OCI-LY1 (cell line): ENCODE results near the gene MTIF3.

Source experiments
- H2AFZ ChIP-seq: fragments of 200-600 bp; sonication (generic), shearing (Covaris generic); 2 replicates; pipeline ENCODE4 v1.6.0; 2014; ENCODE audit warnings: antibody characterized with exemption, mild to moderate bottlenecking, low read length
- H3F3A ChIP-seq: fragments of 200-600 bp; sonication (generic), shearing (Covaris generic); 2 replicates; pipeline ENCODE4 v1.6.0; 2014; ENCODE audit warnings: mild to moderate bottlenecking, antibody characterized with exemption, low read length, moderate library complexity; ENCODE audit not compliant: insufficient read depth
- H3K27ac ChIP-seq: fragments of 200-600 bp; sonication (generic); 2 replicates; pipeline ENCODE4 v1.5.1; 2014; ENCODE audit warnings: low read length, mixed run types, mild to moderate bottlenecking, low read depth; ENCODE audit not compliant: poor library complexity, severe bottlenecking
- H3K27me3 ChIP-seq: fragments of 200-600 bp; sonication (generic); 2 replicates; pipeline ENCODE4 v1.6.0; 2014; ENCODE audit warnings: antibody characterized with exemption, mild to moderate bottlenecking, low read length, moderate library complexity; ENCODE audit not compliant: insufficient read depth
- H3K36me3 ChIP-seq: fragments of 200-600 bp; sonication (generic); 2 replicates; pipeline ENCODE4 v1.6.1; 2014; ENCODE audit warnings: mild to moderate bottlenecking, antibody characterized with exemption, low read length, moderate library complexity, mixed read lengths; ENCODE audit not compliant: insufficient read depth
- H3K4me1 ChIP-seq: fragments of 200-600 bp; sonication (generic); 2 replicates; pipeline ENCODE4 v1.5.1; 2014; ENCODE audit warnings: mild to moderate bottlenecking, low read length, moderate library complexity; ENCODE audit not compliant: insufficient read depth, severe bottlenecking
- H3K4me2 ChIP-seq: fragments of 200-600 bp; sonication (generic), shearing (Covaris generic); 2 replicates; pipeline ENCODE4 v1.6.1; 2014; ENCODE audit warnings: low read length
- H3K4me3 ChIP-seq: fragments of 200-600 bp; sonication (generic); 2 replicates; pipeline ENCODE4 v1.5.1; 2014; ENCODE audit warnings: low read length, low read depth, mild to moderate bottlenecking, mixed read lengths; ENCODE audit not compliant: poor library complexity, severe bottlenecking
- H3K79me2 ChIP-seq: fragments of 200-600 bp; shearing (Covaris generic); 2 replicates; pipeline ENCODE4 v1.6.1; 2016; ENCODE audit warnings: mixed run types, low read length, mixed read lengths; ENCODE audit not compliant: insufficient read depth
- H3K9ac ChIP-seq: fragments of 200-600 bp; sonication (generic), shearing (Covaris generic); 2 replicates; pipeline ENCODE4 v1.6.1; 2014; ENCODE audit warnings: mild to moderate bottlenecking, low read length, mixed read lengths
- H3K9me2 ChIP-seq: fragments of 200-600 bp; sonication (generic), shearing (Covaris generic); 2 replicates; pipeline ENCODE4 v1.6.1; 2014; ENCODE audit warnings: low read depth, mild to moderate bottlenecking, low read length, mixed read lengths
- H3K9me3 ChIP-seq: fragments of 200-600 bp; shearing (Covaris generic); 2 replicates; pipeline ENCODE4 v1.6.1; 2014; ENCODE audit warnings: low read length, mixed read lengths
- H4K20me1 ChIP-seq: fragments of 200-600 bp; sonication (generic), shearing (Covaris generic); 2 replicates; pipeline ENCODE4 v1.6.0; 2016; ENCODE audit warnings: mild to moderate bottlenecking, low read length; ENCODE audit not compliant: insufficient read depth
- CTCF ChIP-seq: fragments of 200-600 bp; sonication (generic), shearing (Covaris generic); IDR thresholded peaks from 2 replicates; pipeline ENCODE4 v1.5.1; 2017; ENCODE audit warnings: mild to moderate bottlenecking, antibody characterized with exemption, low read length, moderate library complexity, mixed read lengths
- EZH2 ChIP-seq: fragments of 200-600 bp; sonication (generic), shearing (Covaris generic); IDR thresholded peaks from 2 replicates; pipeline ENCODE4 v1.8.0; 2017; ENCODE audit warnings: borderline replicate concordance, mixed run types, mild to moderate bottlenecking, antibody characterized with exemption, low read length, moderate library complexity, mixed read lengths

Gene MTIF3

DNA sequence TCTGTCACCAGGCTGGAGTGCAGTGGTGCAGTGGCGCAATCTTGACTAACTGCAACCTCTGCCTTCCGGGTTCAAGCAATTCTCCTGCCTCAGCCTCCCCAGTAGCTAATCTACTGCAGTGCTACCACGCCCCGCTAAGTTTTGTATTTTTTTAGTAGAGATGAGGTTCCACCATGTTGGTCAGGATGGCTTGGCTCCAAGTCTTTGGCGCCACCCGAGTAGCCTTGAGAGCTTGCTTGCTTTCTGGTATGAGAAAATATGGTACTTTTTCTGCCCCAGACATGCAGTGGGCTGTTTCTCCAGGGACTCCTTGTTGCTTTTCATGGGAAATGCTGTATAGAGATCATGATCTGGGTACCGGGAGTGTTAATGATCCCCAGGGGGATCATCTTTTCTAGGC lies 60.5 kb downstream of the MTIF3 start:
- no peaks in the 10 kb centered on the region for H3K9me2 ChIP-seq

DNA sequence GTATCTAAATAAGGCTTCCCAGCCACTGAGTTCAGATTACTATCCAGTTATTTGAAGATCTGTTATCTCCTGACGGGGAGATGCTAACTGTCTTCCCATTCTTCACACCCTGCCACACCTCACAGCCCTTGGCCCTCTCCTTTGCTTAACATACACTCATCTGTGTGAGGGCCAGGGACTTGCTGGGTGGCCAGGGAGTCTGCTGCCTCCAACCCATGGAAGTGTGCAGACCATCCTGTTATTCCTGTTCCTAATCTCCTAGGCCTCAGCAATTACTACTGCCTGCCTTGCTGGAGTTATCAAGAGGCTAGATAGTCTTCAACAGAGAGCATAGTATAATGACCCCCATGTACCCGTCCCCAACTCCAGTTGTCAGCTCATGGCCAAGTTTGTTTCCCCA lies 62.1 kb downstream of the MTIF3 start:
- no peaks in the 10 kb centered on the region for H3K4me1 ChIP-seq
- peaks cover 8% of the 10 kb centered on the region; the same call in 1 of the 2 replicates for H3K27me3 ChIP-seq
- no peaks in the 10 kb centered on the region for H3K36me3 ChIP-seq
- no peaks in the 10 kb centered on the region for H3F3A ChIP-seq
- no peak overlapping the region for H3K4me2 ChIP-seq
- TF ChIP-seq EZH2: no peak
- TF ChIP-seq CTCF: no peak
- no peak overlapping the region for H3K27ac ChIP-seq
- H3K79me2 ChIP-seq: no peaks in the 10 kb centered on the region
- H3K9me3 ChIP-seq: no peaks in the 10 kb centered on the region
- H4K20me1 ChIP-seq: no peaks in the 10 kb centered on the region
- H3K9me2 ChIP-seq: no peaks in the 10 kb centered on the region
- H3K4me3 ChIP-seq: no peak overlapping the region
- H2AFZ ChIP-seq: no peak overlapping the region
- no peak overlapping the region for H3K9ac ChIP-seq

More for the DNA sequence above, 60.5 kb downstream of the MTIF3 start:
- H3F3A ChIP-seq: no peaks in the 10 kb centered on the region
- no peak overlapping the region for H3K4me2 ChIP-seq
- no peaks in the 10 kb centered on the region; the same call in 1 of the 2 replicates for H3K27me3 ChIP-seq
- H3K4me1 ChIP-seq: no peaks in the 10 kb centered on the region
- H3K9ac ChIP-seq: no peak overlapping the region
- H3K9me3 ChIP-seq: no peaks in the 10 kb centered on the region
- no peaks in the 10 kb centered on the region for H4K20me1 ChIP-seq
- no peak overlapping the region for H3K4me3 ChIP-seq
- no peak overlapping the region for H3K27ac ChIP-seq
- no peaks in the 10 kb centered on the region for H3K79me2 ChIP-seq
- no peaks in the 10 kb centered on the region for H3K36me3 ChIP-seq
- H2AFZ ChIP-seq: no peak overlapping the region
- no peak for TF ChIP-seq CTCF
- no peak for TF ChIP-seq EZH2
